ENCODE results near the gene ELFN1.
"Not testable (repeated sequence)": the region's sequence is repeated elsewhere in the genome, so short reads cannot be mapped to it uniquely, and the experiment has no call there.

The ELFN1 gene

DNA sequence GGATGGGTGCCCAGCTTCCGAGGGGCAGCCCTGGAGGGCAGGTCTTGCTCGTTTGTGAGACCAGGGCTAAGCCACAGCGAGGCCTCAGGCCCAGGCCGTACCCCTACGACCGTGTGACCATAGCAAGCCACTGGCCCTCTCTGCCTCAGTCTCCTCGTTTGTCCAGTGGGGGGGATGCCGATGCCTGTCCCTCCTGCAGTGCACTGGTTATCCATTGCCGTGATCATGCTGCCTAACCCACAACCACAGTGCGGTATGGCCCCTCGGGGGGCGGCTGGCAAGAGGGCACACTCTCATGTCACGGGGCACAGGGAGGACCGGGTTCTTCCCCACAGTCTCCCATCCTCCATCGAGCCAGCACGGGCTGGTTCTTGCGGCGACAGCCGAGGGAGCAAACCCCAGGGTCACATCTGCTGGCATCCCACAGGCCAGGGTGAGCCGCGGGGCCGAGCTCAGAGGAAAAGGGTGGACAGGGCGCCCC is 80.5 kb downstream of the ELFN1 start:
- no peak overlapping the region for H3K4me3 ChIP-seq (ENCODE audit: low read depth, low read length)

DNA sequence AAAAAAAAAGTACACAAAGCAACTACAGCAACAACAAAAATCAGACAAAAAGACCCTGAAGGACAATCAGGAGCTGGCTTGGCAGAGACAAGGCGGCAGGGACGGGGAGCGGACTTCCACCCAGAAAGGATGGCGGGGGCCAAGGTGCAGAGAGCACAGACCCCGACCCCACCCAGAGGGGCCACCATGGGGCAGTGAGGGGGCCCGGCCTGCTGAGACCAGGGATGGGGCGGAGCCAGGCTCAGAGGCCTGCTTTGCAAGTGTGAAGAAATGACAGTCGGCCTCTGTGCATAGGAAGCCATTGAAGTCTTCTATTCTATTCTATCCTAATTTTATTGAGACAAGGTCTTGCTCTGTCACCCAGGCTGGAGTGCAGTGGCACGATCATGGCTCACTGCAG is 82.0 kb downstream of the ELFN1 start:
- H3K4me3 ChIP-seq (ENCODE audit: low read depth, low read length), result no peak overlapping the region

DNA sequence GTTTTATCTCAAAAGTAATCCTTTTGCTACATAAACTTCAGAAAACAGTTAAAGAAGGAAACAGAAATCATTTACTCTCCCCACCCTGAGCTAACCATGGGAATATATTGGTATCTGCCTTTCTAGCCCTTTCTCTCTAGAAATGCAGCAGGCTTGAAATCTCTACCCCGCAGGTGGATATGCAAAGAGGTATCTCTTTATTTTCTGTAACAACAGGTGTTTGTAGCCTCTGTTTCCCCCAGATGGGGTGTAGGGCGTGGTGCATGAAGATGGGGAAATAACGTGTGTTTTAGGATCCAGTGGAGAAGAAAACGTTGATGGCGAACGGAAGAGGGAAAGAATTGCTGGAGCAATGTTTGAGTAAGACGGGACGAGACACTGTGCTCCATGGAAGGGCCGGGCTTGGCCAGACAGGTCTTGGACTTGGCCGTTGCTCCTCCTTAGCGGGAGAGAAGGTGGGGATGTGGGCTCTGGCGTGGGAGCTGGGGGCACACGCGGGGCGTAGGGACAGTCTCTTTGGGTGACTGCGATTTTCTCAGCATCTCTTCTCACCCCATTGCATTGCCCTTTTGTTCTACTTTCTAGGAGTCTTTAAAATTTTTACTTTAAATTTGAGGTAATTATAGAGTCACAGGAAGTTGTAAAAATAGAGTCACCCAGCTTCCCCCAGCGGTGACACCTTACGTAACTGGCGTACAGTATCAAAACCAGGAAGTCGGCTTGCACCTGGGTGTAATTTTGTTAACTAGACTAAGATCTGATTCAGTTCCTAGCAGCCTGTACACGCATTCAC is 82.9 kb downstream of the ELFN1 start:
- H3K4me3 ChIP-seq (ENCODE audit: low read depth, low read length), result no peak overlapping the region

DNA sequence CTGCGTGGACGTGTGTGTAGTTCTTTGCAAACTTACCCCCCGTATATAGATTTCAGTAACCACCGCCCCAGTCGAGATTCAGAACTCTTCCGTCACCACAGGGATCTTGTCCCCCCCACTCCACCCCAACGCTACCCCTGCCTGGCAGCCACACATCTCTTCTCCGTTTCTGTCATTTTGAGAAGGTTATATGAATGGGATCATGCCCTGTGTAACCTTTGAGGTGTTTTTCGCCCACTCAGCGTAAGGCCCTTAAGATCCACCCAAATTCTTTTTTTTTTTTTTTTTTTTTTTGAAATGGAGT is 83.4 kb downstream of the ELFN1 start:
- no peak overlapping the region for H3K4me3 ChIP-seq (ENCODE audit: low read depth, low read length)

DNA sequence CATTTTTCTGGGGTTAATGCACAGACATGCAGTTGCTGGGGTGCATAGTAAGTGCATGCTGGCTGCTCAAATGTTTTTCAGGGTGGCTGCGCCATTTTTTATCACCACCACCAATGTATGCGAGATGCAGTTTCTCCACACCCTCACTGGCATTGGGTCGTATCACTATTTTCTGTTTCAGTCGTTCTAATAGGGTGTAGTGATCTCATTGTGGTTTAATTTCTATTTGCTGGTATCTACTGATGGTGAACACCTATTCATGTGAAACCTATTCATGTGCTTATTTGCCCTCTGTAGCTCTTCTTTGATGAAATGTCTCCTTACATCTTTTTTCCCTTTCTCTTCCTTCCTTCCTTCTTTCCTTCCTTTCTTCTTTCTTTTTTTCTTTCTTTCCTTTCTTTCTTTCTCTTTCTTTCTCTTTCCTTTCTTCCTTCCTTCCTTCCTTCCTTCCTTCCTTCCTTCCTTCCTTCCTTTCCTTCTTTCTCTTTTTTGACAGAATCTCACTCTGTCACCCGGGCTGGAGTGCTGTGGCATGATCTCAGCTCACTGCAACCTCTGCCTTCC is 84.3 kb downstream of the ELFN1 start:
- H3K4me3 ChIP-seq (ENCODE audit: low read depth, low read length), result no peak overlapping the region

DNA sequence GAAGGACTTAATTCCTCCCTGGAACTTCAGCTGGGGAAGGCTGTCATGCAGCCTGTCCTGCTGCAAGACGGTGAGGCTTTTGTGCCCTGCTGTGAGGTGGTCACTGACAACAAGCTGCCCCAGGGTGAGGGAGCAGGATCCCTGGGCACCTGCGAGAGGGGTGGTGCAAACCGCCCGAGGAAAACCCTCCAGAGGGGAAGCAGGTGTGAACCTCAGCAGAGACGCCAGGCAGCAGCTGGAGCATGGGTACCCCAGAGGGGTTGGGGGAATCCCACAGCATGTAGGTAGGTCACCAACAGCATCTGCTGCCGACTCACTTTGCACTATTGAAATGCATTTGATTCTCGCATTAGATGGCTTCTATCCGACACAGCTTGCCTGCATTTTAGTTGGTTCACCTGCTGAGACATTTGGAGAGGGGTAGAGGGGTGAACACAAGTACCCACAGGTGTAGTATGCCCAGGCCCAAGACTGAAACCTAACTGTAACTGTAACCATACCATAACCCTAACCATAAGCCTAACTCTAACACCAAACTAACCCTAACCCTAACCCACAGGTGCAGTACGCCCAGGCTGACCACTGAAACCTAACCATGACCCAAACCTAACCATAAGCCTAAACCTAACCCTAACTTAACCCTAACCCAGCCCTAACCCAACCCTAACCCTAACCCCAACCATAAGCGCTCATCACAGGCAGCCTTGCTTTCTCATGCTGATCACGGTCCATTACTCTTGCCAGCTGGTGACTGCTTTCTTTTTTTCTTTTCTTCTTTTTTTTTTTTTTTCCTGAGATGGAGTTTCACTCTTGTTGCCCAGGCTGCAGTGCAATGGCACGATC is 85.9 kb downstream of the ELFN1 start:
- H3K4me3 ChIP-seq (ENCODE audit: low read depth, low read length), result no peak overlapping the region

DNA sequence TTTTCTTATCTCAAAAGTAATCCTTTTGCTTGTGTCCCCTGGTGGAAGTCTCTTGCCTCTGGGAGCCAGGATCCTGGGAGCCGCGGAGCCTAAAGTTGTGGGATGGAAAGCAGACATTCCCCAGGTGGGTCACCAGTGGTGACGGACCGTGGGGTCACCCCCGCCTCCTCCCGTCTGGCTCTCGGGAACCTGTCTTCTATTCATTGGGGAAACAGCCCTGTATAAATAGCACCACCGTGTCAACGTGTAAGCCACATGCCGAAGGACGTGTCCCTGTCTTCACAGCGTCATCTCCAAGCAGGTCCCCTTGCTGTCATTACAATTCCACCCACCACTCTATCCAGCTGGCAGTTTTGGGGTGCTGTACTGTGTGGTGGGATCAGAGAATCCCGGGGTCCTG is 87.5 kb downstream of the ELFN1 start:
- no peak overlapping the region for H3K4me3 ChIP-seq (ENCODE audit: low read depth, low read length)

DNA sequence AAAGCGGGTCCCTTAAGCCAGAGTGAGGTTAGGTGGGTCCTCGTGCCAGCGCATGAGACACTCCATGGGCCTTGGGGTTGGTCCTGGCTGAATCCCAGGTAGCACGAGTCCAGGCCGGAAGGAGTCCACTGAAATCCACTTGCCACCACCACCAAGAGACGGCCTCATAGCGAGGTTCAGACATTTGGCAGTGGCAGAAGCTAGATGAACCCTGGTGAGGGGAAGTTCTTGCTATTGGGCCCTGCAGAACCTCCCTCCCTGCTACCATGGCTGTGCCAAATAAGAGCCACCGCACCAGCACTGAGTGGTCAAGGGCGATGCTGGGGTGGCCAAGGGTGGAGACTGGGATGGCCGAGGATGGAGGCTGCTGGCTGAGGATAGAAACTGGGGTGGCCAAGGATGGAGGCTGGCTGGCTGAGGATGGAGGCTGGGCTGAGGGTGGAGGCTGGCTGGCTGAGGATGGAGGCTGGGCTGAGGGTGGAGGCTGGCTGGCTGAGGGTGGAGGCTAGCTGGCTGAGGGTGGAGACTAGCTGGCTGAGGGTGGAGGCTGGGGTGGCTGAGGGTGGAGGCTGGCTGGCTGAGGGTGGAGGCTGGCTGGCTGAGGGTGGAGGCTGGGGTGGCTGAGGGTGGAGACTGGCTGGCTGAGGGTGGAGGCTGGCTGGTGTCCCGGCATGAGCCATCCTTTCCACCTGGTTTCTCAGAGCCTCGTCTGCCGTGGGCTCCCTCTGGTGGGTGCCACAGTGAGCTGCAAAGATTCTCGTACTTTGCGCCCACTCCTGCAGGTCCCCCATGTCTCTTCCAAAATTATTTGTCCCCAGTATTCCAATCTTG is 88.2 kb downstream of the ELFN1 start:
- no peak overlapping the region for H3K4me3 ChIP-seq (ENCODE audit: low read depth, low read length)

DNA sequence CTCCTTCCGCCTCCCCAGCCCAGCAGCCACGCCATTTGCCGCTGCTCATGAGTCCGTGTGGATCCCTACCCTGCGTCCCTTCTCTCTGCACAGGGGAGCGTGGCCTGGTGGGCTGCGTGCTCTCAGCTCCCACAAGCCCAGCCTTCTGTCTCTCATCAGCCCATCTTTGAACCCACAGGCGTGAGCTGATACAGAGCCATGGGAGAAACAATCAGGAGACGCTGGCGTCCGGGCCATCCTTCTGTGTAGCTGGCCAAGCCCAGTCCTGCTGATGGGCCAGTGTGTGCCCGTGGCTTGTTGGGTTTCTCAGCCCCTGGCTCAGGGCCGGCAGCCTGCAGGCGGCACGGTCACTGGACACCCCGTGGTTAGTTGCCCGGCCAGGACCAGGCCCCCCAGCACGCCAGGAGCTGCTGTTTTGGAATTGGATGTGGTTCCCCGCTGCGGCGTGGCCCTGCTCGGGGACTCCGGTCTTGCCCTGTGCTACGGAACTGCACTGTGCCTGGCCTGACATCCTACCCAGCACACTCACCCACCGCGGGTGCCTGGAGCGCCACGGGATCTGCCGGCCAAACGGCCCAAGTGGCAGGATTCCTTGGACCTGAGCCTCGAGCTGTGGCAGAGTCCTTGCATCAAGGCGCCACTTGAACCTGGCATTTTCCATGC is 88.9 kb downstream of the ELFN1 start:
- no peak overlapping the region for H3K4me3 ChIP-seq (ENCODE audit: low read depth, low read length)

DNA sequence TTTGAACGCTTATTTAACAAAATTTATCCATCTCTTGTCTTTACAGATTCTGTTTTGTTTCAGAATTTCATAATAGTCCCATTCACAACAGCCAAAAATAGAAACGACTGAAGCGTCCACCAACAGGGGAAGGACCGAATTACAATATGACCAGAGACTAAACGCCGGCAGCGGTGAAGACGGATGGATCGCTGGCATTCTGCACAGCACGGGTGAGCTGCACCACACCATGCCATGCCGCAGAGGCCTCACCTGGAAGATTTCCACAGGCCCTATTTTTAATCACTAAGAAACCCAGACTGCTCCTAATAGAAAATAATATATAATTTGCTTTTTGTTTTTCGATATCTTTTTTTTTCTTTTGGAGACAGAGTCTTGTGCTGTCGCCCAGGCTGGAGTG is 91.0 kb downstream of the ELFN1 start:
- H3K4me3 ChIP-seq (ENCODE audit: low read depth, low read length), result no peak overlapping the region

DNA sequence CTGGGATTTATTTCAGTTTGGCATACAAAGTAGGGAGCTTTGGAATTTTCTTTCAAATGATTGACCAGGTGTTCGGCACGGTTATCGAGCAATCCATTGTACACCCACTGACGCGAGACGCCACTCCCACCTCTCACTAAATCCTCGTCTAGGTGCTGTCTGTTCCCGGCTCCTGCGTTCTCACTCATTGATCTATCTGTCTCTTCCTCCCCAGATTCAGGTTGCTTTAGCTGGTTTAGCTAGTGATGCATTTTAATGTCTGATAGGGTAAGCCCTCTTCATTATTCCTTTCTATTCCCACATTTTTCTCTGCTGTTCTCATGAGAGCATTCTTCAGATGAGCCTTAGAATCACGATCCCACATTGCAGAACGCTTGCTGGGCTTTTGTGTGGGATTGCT is 91.7 kb downstream of the ELFN1 start:
- no peak overlapping the region for H3K4me3 ChIP-seq (ENCODE audit: low read depth, low read length)

DNA sequence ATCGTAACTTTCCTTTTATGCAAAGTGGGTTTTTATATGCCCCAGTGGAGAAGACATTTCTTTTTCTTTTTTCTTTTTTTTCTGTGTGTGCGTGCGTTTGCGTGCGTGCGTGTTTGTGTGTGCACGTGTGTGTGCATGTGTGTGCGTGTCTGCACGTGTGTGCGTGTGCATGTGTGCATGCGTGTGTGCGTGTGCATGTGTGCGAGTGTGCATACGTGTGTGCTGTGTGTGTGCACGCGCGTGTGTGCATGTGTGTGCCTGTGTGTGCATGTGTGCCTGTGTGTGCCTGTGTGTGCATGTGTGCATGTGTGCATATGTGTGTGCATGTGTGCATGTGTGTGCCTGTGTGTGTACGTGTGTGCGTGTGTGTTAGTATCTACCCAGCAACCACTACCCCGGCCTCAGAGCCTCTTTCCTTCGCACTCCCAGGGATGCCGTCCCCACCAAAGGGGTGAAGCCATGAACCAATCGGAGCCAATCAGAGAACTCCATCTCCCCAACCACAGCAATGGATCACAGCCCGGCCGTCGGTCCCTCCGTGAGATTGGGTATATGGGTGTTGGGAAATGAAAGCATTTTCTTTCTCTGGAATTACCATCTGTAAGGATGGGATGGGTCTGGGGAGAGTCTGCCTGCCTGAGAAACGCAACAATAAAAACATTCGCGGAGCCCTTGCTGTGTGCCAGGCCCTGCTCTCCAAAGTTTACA is 92.3 kb downstream of the ELFN1 start:
- no peak overlapping the region for H3K4me3 ChIP-seq (ENCODE audit: low read depth, low read length)

DNA sequence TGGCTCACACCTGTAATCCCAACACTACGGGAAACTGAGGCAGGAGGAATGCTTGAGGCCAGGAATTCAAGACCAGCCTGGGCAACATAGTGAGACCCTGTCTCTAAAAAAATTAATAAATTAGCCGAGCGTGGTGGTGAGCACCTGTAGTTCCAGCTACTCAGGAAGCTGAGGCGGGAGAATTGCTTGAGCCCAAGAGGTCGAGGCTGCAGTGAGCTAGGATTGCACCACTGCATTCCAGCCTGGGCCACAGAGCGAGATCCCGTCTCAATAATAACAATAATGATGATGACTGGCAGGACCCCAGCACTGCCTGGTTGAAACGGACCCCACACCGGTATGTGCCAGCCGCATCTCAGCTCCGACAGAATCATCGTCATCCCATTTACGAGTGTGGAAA is 93.0 kb downstream of the ELFN1 start:
- H3K4me3 ChIP-seq (ENCODE audit: low read depth, low read length), result no peak overlapping the region

DNA sequence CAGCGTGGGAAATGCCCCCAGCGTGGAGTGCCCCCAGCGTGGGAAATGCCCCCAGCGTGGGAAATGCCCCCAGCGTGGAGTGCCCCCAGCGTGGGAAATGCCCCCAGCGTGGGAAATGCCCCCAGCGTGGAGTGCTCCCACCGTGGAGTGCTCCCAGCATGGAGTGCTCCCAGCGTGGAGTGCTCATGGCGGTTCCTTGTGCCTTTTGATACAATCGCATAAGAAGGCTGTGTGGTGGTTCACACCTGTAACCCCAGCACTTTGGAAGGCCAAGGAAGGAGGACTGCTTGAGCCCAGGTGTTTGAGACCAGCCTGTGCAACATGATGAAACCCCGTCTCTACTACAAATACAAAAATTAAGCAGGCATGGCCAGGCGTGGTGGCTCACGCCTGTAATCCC is 93.8 kb downstream of the ELFN1 start:
- not testable (repeated sequence) for H3K4me3 ChIP-seq (ENCODE audit: low read depth, low read length)

DNA sequence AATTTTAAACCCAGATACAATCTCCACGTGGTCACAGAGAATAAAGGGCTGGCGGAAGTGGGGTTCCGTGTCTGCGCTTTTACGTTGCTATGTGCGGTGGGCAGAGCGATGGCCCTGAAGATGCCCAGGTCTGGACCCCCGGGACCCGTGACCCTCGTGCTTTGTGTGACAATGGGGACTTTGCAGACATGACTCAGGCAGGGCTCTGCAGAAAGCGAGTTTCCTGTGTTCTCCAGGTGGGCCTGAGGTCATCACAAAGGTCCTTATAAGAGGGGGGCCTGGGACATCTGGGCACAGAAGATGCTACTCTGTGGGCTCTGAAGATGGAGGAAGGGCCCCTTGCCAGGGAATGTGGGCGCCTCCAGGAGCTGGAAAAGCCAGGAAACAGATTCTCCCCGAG is 95.3 kb downstream of the ELFN1 start:
- H3K4me3 ChIP-seq (ENCODE audit: low read depth, low read length), result no peak overlapping the region

DNA sequence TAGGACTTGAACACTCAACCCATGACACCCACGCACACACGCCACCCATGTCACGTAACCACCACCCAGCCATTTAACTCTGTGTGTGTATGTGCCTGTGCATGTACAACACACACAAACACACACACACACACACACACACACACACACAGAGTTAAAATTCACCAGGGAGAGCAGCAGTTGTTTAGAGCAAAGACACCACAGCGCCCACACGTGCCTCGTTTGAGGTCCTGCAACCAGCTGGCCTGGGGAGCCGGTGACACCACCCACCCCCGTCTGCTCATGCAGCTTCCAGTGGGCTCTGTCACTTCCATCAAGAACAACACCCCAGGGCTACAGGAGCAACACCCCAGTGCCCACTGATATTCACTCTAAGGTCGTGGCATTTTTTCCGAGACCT is 97.4 kb downstream of the ELFN1 start:
- no peak overlapping the region for H3K4me3 ChIP-seq (ENCODE audit: low read depth, low read length)

DNA sequence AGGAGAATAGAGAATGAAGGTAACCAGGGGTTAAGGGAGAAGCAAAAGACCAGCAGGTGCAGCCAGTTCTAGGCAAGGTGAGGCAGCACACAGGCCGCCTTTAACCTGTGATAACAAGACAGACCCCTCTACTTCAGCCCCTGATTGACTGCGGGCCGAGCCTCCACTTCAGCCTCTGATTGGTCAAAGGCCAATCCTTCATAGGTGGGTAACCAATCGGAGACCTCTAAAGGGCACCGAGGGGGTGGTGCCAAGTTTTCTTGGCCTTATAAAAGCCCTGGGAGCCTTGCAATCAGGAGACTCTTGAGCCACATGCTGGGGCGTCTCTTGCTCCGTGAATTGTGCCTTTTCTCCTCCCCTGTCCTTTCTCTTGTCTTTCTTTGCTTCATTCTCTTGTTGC is 98.8 kb downstream of the ELFN1 start:
- no peak overlapping the region for H3K4me3 ChIP-seq (ENCODE audit: low read depth, low read length)

DNA sequence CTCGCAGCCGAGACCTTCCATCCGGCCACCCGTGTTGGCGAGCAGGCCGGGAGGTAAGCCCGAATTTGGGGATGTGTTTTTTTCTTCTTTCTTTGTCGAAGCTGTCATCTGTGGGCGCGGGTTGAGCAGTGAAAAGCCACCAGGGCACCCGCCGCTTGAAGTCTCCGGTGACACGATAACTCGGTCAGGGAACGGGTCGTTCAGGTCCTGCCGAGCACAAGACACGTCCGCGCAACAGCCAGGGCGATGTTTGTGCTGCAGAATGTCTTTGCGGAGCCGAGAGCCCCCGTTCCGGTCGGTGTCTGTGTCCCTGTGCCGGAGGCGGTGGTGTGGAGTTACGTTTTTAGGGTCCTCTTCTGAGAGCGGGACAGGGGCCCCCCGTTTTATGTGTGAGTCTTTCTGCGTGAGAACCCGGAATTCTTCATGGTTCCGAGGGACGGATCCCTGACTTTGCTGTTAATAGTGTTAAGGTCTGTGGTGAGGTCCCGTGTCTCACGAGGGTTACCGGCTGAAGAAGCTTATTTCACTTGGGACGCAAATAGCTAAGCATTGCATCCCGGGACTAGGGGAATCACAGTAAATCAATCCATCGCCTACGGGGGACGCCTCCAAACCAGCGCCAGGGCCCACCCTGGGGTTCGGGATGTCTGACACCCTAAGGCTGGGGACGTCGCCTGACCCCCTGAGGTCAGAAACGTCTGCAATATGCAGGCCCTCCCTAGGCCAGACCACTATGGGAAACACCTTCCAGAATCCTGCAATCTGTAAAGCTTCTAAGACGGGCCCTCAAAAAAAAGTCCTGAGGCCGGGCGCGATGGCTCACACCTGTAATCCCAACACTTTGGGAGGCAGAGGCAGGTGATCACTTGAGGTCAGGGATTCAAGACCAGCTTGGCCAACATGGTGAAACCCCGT is 99.5 kb downstream of the ELFN1 start:
- no peak overlapping the region for H3K4me3 ChIP-seq (ENCODE audit: low read depth, low read length)

DNA sequence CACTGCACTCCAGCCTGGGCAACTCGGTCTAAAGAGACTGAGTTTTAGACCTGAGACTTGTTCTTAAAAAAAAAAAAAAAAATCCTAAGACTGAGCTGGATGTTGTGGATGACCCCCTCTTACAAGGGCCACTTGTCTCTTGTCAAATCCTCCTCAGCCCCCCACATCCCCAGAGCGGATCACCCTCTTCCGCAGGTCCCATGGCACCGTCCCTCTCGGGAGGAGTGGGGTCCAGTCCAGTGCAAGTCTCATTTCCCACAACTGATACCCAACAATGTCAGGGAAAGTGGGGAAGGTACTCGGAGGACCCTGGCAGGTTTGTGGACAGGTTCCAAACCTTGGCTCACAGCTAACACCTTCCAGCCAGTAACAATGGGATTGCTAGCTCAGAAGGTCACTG is 100.3 kb downstream of the ELFN1 start:
- no peak overlapping the region for H3K4me3 ChIP-seq (ENCODE audit: low read depth, low read length)
